PC-3 (cell line): ENCODE data around the gene OR7A10. TPM values are rescaled to one million over a fixed set of nuclear protein-coding genes. Genes with fewer than 3 reads are reported as not detected.

Experiments
- ATAC-seq: fragments of 200-7000 bp; cut with Tn5 transposase; 2 replicates; pipeline ENCODE4 v1.9.1; 2020; ENCODE audit warnings: mild to moderate bottlenecking, moderate library complexity
- BruUV-seq: library from RNA; stranded (reverse); fragments of 400-500 nt; replicated peaks from 2 replicates; lab custom pipeline; 2021; lab: Mats Ljungman, UMichigan
- CTCF ChIA-PET: fragments of 300-600 bp; sonication (Branson Sonifier 250); formaldehyde crosslinking; loops from one replicate; lab custom pipeline; 2022; ENCODE audit warnings: antibody characterized with exemption; lab: Charles Lee
- POLR2A ChIA-PET: fragments of 300-600 bp; sonication (Branson Sonifier 250); formaldehyde crosslinking; loops from one replicate; lab custom pipeline; 2022; ENCODE audit warnings: antibody characterized with exemption; ENCODE audit not compliant: unreplicated experiment; lab: Charles Lee
- DNase-seq: peaks from one replicate; pipeline ENCODE4 v3.0.0-alpha.2; 2015
- H2AFZ ChIP-seq: fragments of 300-600 bp; sonication (generic); 2 replicates; pipeline ENCODE4 v1.6.0; 2016; ENCODE audit warnings: antibody characterized with exemption, low read length
- H3F3A ChIP-seq: fragments of 300-600 bp; sonication (generic); one replicate; pipeline ENCODE4 v1.6.0; 2017; ENCODE audit warnings: antibody characterized with exemption, low read length, control low read depth, mild to moderate bottlenecking; ENCODE audit not compliant: unreplicated experiment
- H3K27ac ChIP-seq: fragments of 300-600 bp; sonication (generic); 2 replicates; pipeline ENCODE4 v1.5.1; 2016; ENCODE audit warnings: mild to moderate bottlenecking, low read length
- H3K27me3 ChIP-seq: fragments of 300-600 bp; sonication (generic); 2 replicates; pipeline ENCODE4 v1.6.1; 2016; ENCODE audit warnings: low read length, mixed read lengths
- H3K36me3 ChIP-seq: fragments of 300-600 bp; sonication (generic); 2 replicates; pipeline ENCODE4 v1.6.1; 2016; ENCODE audit warnings: low read depth, mixed run types, low read length, mixed read lengths
- H3K4me1 ChIP-seq: fragments of 300-600 bp; sonication (generic); 2 replicates; pipeline ENCODE4 v1.5.1; 2016; ENCODE audit warnings: low read length; ENCODE audit not compliant: insufficient read depth
- H3K4me2 ChIP-seq: fragments of 300-600 bp; sonication (generic); 2 replicates; pipeline ENCODE4 v1.6.0; 2016; ENCODE audit warnings: low read length
- H3K4me3 ChIP-seq: fragments of 300-600 bp; sonication (generic); 2 replicates; pipeline ENCODE4 v1.5.1; 2016; ENCODE audit warnings: mild to moderate bottlenecking, low read length, mixed read lengths
- H3K79me2 ChIP-seq: fragments of 300-600 bp; sonication (generic); 2 replicates; pipeline ENCODE4 v1.6.1; 2017; ENCODE audit warnings: low read length, mixed read lengths
- H3K9ac ChIP-seq: fragments of 300-600 bp; sonication (generic); 2 replicates; pipeline ENCODE4 v1.6.0; 2016; ENCODE audit warnings: mild to moderate bottlenecking, low read length
- H3K9me2 ChIP-seq: fragments of 300-600 bp; sonication (generic); replicated peaks from 2 replicates; pipeline ENCODE4 v1.6.1; 2016; ENCODE audit warnings: mixed run types, low read length, mixed read lengths
- H3K9me3 ChIP-seq: fragments of 300-600 bp; sonication (generic); 2 replicates; pipeline ENCODE4 v1.6.1; 2016; ENCODE audit warnings: low read length, mixed read lengths
- H4K20me1 ChIP-seq: fragments of 300-600 bp; sonication (generic); 2 replicates; pipeline ENCODE4 v1.6.1; 2016; ENCODE audit warnings: low read length, mixed read lengths
- EZH2 ChIP-seq: fragments of 300-600 bp; sonication (generic); IDR thresholded peaks from one replicate; pipeline ENCODE4 v1.6.1; 2017; ENCODE audit warnings: antibody characterized with exemption, mild to moderate bottlenecking, low read length; ENCODE audit not compliant: unreplicated experiment
- EZH2phosphoT487 ChIP-seq: fragments of 300-600 bp; sonication (generic); IDR thresholded peaks from 2 replicates; pipeline ENCODE4 v1.6.1; 2018; ENCODE audit warnings: mild to moderate bottlenecking, antibody characterized with exemption, low read length, borderline replicate concordance
- intact Hi-C: fragments of 100-400 bp; cut with micrococcal nuclease; formaldehyde crosslinking; loops from 2 replicates; pipeline ENCODE4 v1.9.0; 2023
- total RNA-seq: library from RNA; depleted of rRNA; stranded (reverse); fragments of >200 nt; gene quantifications from 2 replicates; pipeline ENCODE4 v1.2.3, GENCODE V29; 2014
- TF ChIP-seq, protein P1 (sequence below): fragments of 300-600 bp; sonication (generic); conservative IDR thresholded peaks from 2 replicates; pipeline ENCODE4 v1.5.1; 2017; ENCODE audit warnings: antibody characterized with exemption, low read depth, mild to moderate bottlenecking, low read length

Gene OR7A10
- total RNA-seq, 1 experiment from 2014 or later, result not detected

DNA sequence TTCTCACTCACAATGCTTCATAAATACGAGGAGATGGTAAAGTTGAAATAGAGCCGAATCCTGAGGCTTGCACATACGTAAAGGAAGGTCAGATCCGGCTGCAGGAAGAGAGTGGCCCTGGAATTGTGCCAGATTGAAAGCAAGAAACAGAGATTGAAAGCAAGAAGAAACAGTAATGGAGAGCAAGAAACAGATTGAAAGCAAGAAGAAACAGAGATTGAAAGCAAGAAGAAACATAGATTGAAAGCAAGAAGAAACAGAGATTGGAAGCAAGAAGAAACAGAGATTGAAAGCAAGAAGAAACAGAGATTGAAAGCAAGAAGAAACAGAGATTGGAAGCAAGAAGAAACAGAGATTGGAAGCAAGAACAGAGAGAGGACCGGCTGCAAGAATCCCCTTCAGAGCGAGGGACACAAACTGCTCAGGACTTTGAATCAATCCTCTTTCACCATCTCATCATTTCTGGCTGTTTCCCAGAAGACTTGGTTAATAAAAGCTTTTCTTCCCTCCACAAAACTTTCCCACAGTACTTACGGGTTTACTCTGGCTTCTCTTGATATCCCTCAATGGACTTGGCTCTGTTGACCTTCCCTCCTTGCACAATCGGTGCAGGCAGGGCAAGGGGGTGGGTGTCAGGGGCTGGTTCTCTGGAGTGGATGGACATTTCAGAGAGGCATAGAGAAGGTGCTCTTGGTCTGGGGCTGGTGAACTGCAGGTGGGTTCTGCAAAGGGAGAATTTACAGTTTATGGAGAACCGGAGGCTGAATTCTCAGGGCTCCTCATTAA lies 39.3 kb downstream of the OR7A10 start:
- Histone ChIP-seq H3K27me3 (peaks cover 26% of the 10 kb centered on the region), H4K20me1 (no peaks in the 10 kb centered on the region), H3K4me2 (no peak overlapping the region), H3F3A (no peaks in the 10 kb centered on the region), H3K4me1 (no peaks in the 10 kb centered on the region), H3K9me3 (no peaks in the 10 kb centered on the region), H3K79me2 (no peaks in the 10 kb centered on the region), H3K36me3 (no peaks in the 10 kb centered on the region), H3K27ac (no peak overlapping the region), H3K9ac (no peak overlapping the region), H3K9me2 (no peaks in the 10 kb centered on the region), H2AFZ (no peak overlapping the region), H3K4me3 (no peak overlapping the region)
- no peak for DNase-seq
- ChIA-PET CTCF (no interaction called here), POLR2A (no interaction called here)
- no TSS peak for BruUV-seq
- ATAC-seq, result no peak
- no peak for TF ChIP-seq EZH2
- TF ChIP-seq, protein P1, sequence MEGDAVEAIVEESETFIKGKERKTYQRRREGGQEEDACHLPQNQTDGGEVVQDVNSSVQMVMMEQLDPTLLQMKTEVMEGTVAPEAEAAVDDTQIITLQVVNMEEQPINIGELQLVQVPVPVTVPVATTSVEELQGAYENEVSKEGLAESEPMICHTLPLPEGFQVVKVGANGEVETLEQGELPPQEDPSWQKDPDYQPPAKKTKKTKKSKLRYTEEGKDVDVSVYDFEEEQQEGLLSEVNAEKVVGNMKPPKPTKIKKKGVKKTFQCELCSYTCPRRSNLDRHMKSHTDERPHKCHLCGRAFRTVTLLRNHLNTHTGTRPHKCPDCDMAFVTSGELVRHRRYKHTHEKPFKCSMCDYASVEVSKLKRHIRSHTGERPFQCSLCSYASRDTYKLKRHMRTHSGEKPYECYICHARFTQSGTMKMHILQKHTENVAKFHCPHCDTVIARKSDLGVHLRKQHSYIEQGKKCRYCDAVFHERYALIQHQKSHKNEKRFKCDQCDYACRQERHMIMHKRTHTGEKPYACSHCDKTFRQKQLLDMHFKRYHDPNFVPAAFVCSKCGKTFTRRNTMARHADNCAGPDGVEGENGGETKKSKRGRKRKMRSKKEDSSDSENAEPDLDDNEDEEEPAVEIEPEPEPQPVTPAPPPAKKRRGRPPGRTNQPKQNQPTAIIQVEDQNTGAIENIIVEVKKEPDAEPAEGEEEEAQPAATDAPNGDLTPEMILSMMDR, result no peak
- no peak for TF ChIP-seq EZH2phosphoT487
- intact Hi-C loops, result no loop called here

DNA sequence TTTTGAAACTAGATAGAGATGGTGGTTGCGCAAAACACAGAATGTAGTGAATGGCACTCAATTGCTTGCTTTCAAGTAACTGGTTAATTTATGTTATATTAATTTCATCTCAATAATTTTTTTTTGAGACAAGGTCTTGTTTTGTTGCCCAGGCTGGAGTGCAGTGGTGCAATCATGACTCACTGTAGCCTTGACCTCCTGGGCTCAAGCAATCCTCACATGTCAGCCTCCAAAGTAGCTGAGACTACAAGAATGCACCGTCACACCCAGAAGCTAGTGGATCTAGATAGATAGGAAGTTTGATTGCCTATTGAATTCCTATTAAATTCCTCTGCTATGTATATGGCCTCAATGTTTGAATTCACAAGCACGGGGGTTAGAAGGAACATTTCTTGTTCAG lies 44.0 kb downstream of the OR7A10 start:
- intact Hi-C loops, result no loop called here
- DNase-seq, result no peak
- H3K36me3 ChIP-seq, result no peaks in the 10 kb centered on the region
- H3K4me2 ChIP-seq, result no peak overlapping the region
- no TSS peak for BruUV-seq
- peaks cover 34% of the 10 kb centered on the region for H3K27me3 ChIP-seq
- H3K79me2 ChIP-seq, result no peaks in the 10 kb centered on the region
- POLR2A ChIA-PET, result no interaction called here
- TF ChIP-seq, protein P1, result no peak
- TF ChIP-seq EZH2 (no peak), EZH2phosphoT487 (no peak)
- H3K9me3 ChIP-seq, result no peaks in the 10 kb centered on the region
- H3K27ac ChIP-seq, result no peak overlapping the region
- no peaks in the 10 kb centered on the region for H3F3A ChIP-seq
- H3K4me3 ChIP-seq, result no peak overlapping the region
- ATAC-seq, result no peak
- CTCF ChIA-PET, result no interaction called here
- H3K4me1 ChIP-seq, result no peaks in the 10 kb centered on the region
- H3K9ac ChIP-seq, result no peak overlapping the region
- no peak overlapping the region for H2AFZ ChIP-seq
- H4K20me1 ChIP-seq, result no peaks in the 10 kb centered on the region
- no peaks in the 10 kb centered on the region for H3K9me2 ChIP-seq

DNA sequence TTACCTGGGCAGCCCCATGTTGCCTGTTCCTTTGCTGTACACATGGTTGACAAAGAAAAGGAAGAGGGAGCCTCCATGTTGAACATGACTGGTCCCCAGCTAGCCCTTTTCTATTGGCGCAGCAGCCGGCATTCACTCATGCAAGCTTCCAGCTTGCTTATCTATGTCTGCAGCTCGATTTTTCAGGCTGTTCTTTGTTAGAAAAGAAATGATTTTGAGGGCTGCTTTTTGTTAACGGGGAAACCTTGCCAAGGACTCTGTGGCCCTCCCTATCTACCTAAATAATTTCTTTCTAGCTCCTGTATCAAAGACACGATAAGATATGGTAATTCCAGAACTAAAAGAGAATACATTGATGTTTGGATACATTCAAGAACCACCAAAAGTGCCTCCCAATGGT lies 50.0 kb downstream of the OR7A10 start:
- no TSS peak for BruUV-seq
- Histone ChIP-seq H3K36me3 (no peaks in the 10 kb centered on the region), H4K20me1 (no peaks in the 10 kb centered on the region), H3K9me3 (no peaks in the 10 kb centered on the region), H3K4me2 (no peak overlapping the region), H3K9ac (no peak overlapping the region), H3K4me1 (no peaks in the 10 kb centered on the region), H3K9me2 (no peaks in the 10 kb centered on the region), H3K4me3 (no peak overlapping the region), H3K79me2 (no peaks in the 10 kb centered on the region), H3K27me3 (peaks cover 38% of the 10 kb centered on the region), H2AFZ (no peak overlapping the region), H3K27ac (no peak overlapping the region), H3F3A (no peaks in the 10 kb centered on the region)
- intact Hi-C loops, result no loop called here
- POLR2A ChIA-PET, result no interaction called here
- ATAC-seq (no peak), DNase-seq (no peak)
- CTCF ChIA-PET, result no interaction called here
- no peak for TF ChIP-seq EZH2
